LNCaP clone FGC (cell line): ENCODE measurements around the gene ANKRD13C.

ENCODE experiments used
- DNase-seq: peaks from one replicate; pipeline ENCODE4 v3.0.0-alpha.2; 2011; ENCODE audit warnings: low read depth
- H3K4me3 ChIP-seq: 2 replicates; pipeline ENCODE4 v1.5.1; 2011; ENCODE audit warnings: mild to moderate bottlenecking, low read depth, low read length, control low read depth
- TF ChIP-seq, protein P1 (sequence below): IDR thresholded peaks from 2 replicates; pipeline ENCODE4 v1.5.1; 2012; ENCODE audit warnings: mild to moderate bottlenecking; ENCODE audit not compliant: control insufficient read depth, insufficient read depth; ENCODE audit errors: extremely low read depth

The ANKRD13C gene

DNA sequence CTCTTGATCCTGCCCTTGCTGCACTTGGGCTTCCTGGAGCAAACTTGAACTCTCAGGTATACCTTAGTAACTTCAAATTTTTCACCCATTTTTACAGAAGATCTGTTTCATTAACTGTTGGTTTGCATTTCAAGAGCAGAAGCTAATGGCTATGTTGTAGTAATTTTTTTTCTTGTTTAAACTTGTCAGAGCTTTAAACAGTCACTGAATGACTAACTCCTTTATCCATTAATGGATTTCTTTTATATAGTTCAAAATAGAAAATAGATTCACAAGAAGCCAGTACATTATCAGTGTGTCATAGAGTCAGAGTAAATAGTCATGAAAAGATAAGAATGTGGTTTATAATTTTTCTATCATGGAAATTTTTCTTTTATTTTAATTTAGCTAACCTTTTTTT, 119.8 kb downstream of the ANKRD13C start:
- TF ChIP-seq, protein P1, sequence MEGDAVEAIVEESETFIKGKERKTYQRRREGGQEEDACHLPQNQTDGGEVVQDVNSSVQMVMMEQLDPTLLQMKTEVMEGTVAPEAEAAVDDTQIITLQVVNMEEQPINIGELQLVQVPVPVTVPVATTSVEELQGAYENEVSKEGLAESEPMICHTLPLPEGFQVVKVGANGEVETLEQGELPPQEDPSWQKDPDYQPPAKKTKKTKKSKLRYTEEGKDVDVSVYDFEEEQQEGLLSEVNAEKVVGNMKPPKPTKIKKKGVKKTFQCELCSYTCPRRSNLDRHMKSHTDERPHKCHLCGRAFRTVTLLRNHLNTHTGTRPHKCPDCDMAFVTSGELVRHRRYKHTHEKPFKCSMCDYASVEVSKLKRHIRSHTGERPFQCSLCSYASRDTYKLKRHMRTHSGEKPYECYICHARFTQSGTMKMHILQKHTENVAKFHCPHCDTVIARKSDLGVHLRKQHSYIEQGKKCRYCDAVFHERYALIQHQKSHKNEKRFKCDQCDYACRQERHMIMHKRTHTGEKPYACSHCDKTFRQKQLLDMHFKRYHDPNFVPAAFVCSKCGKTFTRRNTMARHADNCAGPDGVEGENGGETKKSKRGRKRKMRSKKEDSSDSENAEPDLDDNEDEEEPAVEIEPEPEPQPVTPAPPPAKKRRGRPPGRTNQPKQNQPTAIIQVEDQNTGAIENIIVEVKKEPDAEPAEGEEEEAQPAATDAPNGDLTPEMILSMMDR = no peak
- H3K4me3 ChIP-seq = no peak overlapping the region
- DNase-seq = no peak

DNA sequence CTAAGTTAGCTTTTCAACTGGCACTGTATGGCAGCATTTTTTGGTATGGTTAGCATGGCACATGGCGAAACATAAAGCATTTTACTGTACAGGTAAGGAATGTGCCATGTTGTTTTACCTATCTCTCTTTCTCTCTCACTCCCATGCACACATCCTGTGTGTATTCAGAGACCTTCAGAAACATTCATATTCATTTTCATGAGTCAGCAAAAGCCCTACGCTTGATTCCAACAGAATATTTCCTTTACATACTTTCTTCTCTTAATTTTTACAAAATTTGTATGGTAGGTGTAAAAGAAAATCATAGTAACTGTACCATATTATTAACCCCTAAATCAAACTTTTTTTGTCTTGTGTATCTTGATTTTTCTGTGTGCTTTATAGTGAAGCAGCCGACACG, 123.0 kb downstream of the ANKRD13C start:
- TF ChIP-seq, protein P1 = no peak
- no peak for DNase-seq
- H3K4me3 ChIP-seq = no peak overlapping the region

DNA sequence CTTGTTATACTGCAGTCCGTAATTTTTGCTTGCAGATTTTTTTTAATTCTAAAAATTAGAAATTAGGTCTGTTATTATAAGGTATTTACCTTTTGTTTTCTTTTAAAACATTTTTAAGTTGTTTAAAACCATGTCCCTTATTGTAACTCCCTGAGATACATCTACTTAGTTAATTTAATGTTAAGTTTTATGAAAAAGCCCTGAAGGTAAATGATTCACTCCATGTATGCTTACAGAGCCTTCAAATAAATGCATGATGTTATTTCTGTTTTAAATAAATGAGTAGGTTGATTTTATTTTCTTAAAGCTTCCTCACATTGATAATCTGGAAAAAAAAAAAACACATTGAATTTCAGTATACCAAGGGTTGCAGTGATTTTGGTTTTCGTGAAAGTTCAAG, 125.9 kb downstream of the ANKRD13C start:
- TF ChIP-seq, protein P1 = no peak
- DNase-seq = no peak
- no peak overlapping the region for H3K4me3 ChIP-seq

DNA sequence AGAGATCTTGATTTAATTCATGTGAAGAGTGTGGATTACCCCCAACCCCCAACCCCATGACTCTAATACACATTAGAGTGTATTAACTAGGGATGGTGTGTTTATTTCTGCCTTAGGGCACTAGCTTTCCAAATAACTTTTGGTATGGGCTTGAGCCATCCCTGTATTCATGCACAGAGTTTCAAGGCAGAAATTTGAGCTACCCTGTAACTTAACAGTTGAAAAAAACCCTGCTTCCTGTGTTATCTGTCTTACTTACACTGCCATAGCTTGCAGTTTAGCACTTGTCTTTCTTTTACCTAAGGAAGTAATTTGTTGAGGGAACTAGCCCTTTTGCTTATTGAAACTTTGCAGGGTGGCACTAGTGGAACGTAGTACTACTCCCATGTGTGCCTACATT, 127.1 kb downstream of the ANKRD13C start:
- no peak overlapping the region for H3K4me3 ChIP-seq
- DNase-seq = no peak
- TF ChIP-seq, protein P1 = no peak

DNA sequence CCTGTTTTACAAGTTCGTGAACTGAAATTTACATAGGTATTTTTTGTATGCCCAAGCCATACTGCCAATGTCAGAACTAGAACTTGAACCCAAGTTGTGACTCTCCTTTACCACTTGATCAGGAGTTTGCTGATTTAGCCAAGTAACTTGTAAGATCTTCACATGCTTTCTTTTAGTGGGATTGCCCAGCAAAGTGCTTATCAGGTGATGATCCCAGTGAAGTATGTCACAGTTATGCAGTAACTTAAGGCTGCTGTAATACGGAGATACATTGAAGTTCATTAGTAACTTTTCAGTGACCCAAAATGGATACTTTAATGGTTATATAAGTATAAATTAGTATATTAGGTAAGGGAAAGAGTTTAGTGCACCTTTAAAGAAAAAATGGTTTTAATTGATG, 129.6 kb downstream of the ANKRD13C start:
- DNase-seq = no peak
- TF ChIP-seq, protein P1 = no peak
- no peak overlapping the region for H3K4me3 ChIP-seq

DNA sequence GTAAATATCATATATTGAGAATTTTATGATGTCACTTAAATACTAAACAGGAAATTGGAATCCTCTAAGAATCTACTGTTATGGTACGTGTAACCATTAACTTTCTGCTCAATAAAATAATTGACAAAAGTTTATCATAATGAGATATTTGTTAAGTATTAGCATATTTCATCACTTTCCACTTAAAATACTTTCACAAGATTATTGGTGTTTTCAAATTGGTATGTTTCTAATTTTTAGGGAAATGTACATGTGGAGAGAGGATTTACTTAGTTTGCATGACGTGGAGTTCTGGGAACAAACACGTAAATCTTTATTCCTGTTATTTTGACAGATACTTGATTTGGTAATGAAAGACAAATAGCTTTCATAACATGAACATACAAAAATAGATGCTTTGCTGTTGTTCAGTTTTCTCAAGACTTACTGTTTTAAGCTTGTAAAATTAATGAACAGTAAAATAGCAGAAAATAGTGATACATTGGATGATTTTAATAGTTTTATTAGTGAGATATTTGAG, 131.7 kb downstream of the ANKRD13C start:
- peak overlapping the region; percentile 84 for H3K4me3 ChIP-seq
- TF ChIP-seq, protein P1 = no peak

More for the DNA sequence above, 131.7 kb downstream of the ANKRD13C start:
- DNase-seq = no peak
